H1 (cell line): ENCODE measurements around the gene LOXL4. TPM values are rescaled to one million over a fixed set of nuclear protein-coding genes. Genes with fewer than 3 reads are reported as not detected.

ENCODE experiments used
- CTCF ChIA-PET: fragments of 300-600 bp; sonication (Branson Sonifier 250); formaldehyde crosslinking; loops from one replicate; lab custom pipeline; 2021; ENCODE audit not compliant: partially characterized antibody; lab: Charles Lee
- POLR2A ChIA-PET: fragments of 300-600 bp; sonication (Branson Sonifier 250); formaldehyde crosslinking; loops from one replicate; lab custom pipeline; 2021; ENCODE audit warnings: inconsistent platforms; ENCODE audit not compliant: partially characterized antibody; lab: Charles Lee
- DNase-seq, 2 experiments: peaks; one replicate each; pipeline versions ENCODE4 v3.0.0 to v3.0.0-alpha.2; 2010 to 2022; ENCODE audit warnings: low spot score in 2 of 2, low read depth in 1 of 2, mixed read lengths in 1 of 2
- FAIRE-seq: peaks from 2 replicates; lab custom pipeline; 2011; peaks lifted over from hg19 to GRCh38; lab: Jason Lieb, UNC
- H2AFZ ChIP-seq: 2 replicates; pipeline ENCODE4 v1.8.1; 2012; ENCODE audit warnings: low read length, inconsistent platforms
- H2AK5ac ChIP-seq: 2 replicates; pipeline ENCODE4 v1.6.1; 2013; ENCODE audit warnings: low read depth, low read length
- H2BK120ac ChIP-seq: replicated peaks from 2 replicates; pipeline ENCODE3; 2013; ENCODE audit warnings: low read depth, low read length, inconsistent platforms
- H2BK12ac ChIP-seq: 2 replicates; pipeline ENCODE4 v1.6.1; 2013; ENCODE audit warnings: low read depth, low read length
- H2BK15ac ChIP-seq: 2 replicates; pipeline ENCODE4 v1.6.1; 2013; ENCODE audit warnings: low read length
- H2BK20ac ChIP-seq: 2 replicates; pipeline ENCODE4 v1.6.1; 2013; ENCODE audit warnings: low read length
- H2BK5ac ChIP-seq: 2 replicates; pipeline ENCODE4 v1.6.1; 2013; ENCODE audit warnings: low read depth, low read length
- H3K14ac ChIP-seq: 2 replicates; pipeline ENCODE4 v1.6.1; 2013; ENCODE audit warnings: inconsistent platforms; ENCODE audit not compliant: insufficient read length
- H3K18ac ChIP-seq: 2 replicates; pipeline ENCODE4 v1.6.1; 2013; ENCODE audit warnings: low read length; ENCODE audit errors: extremely low read depth
- H3K23ac ChIP-seq: 2 replicates; pipeline ENCODE4 v1.6.1; 2013; ENCODE audit warnings: inconsistent platforms; ENCODE audit not compliant: insufficient read length
- H3K23me2 ChIP-seq: 2 replicates; pipeline ENCODE4 v1.6.1; 2013; ENCODE audit warnings: low read depth, low read length
- H3K27ac ChIP-seq: 2 replicates; pipeline ENCODE4 v1.6.1; 2011; ENCODE audit warnings: low read depth, low read length, inconsistent platforms
- H3K27me3 ChIP-seq, 4 experiments: replicated peaks in 1 of 4; 1 replicate in 1 of 4; 2 replicates in 3 of 4; pipeline versions ENCODE4 v1.6.1 to v1.8.1; 2011 to 2013; ENCODE audit warnings: low read length in 3 of 4, mild to moderate bottlenecking in 3 of 4, inconsistent platforms in 2 of 4, mixed read lengths in 2 of 4, moderate library complexity in 1 of 4; ENCODE audit not compliant: control insufficient read depth in 3 of 4, insufficient read depth in 3 of 4; ENCODE audit errors: extremely low read depth in 1 of 4
- H3K36me3 ChIP-seq, 4 experiments: 2 replicates each; pipeline versions ENCODE4 v1.6.1 to v1.8.1; 2011 to 2013; ENCODE audit warnings: mild to moderate bottlenecking in 4 of 4, low read length in 3 of 4, moderate library complexity in 2 of 4, control low read depth in 1 of 4, inconsistent platforms in 1 of 4; ENCODE audit not compliant: insufficient read depth in 4 of 4, control insufficient read depth in 2 of 4
- H3K4ac ChIP-seq: replicated peaks from 2 replicates; pipeline ENCODE3; 2013; ENCODE audit warnings: low read length, low read depth, mixed read lengths, inconsistent platforms; ENCODE audit not compliant: insufficient read length
- H3K4me1 ChIP-seq, 4 experiments: replicated peaks in 1 of 4; 1 replicate in 1 of 4; 2 replicates in 3 of 4; pipeline versions ENCODE4 v1.6.1 to v1.8.1; 2011 to 2013; ENCODE audit warnings: low read length in 3 of 4, inconsistent platforms in 2 of 4, mixed read lengths in 1 of 4; ENCODE audit not compliant: insufficient read depth in 4 of 4, control insufficient read depth in 3 of 4
- H3K4me2 ChIP-seq, 2 experiments: 2 replicates each; pipeline versions ENCODE4 v1.6.1 to v1.8.1; 2011 to 2013; ENCODE audit warnings: low read depth in 2 of 2, low read length in 2 of 2, control low read depth in 1 of 2, inconsistent platforms in 1 of 2, mild to moderate bottlenecking in 1 of 2; ENCODE audit not compliant: insufficient read depth in 1 of 2
- H3K4me3 ChIP-seq, 4 experiments: fragments of 200-600, 300-600 bp in 1 of 4; sonication (generic), shearing (Covaris generic), sonication (Bioruptor Twin) in 1 of 4; 2 replicates each; pipeline versions ENCODE4 v1.5.1 to v1.8.1; 2011 to 2016; ENCODE audit warnings: low read length in 4 of 4, low read depth in 3 of 4, control low read depth in 2 of 4, inconsistent platforms in 2 of 4, mild to moderate bottlenecking in 2 of 4, mixed read lengths in 1 of 4, moderate library complexity in 1 of 4; ENCODE audit not compliant: insufficient read depth in 2 of 4; ENCODE audit errors: extremely low read depth in 1 of 4
- H3K56ac ChIP-seq: replicated peaks from 2 replicates; pipeline ENCODE3; 2013; ENCODE audit warnings: low read depth, mild to moderate bottlenecking, mixed read lengths, low read length, inconsistent platforms; ENCODE audit not compliant: insufficient read length
- H3K79me1 ChIP-seq: 2 replicates; pipeline ENCODE4 v1.6.1; 2013; ENCODE audit warnings: low read depth, low read length, control low read depth
- H3K79me2 ChIP-seq, 2 experiments: 2 replicates each; pipeline versions ENCODE4 v1.6.1 to v1.8.1; 2012 to 2013; ENCODE audit warnings: low read length in 2 of 2, mild to moderate bottlenecking in 2 of 2, inconsistent platforms in 1 of 2; ENCODE audit not compliant: insufficient read depth in 2 of 2, control insufficient read depth in 1 of 2
- H3K9ac ChIP-seq, 4 experiments: replicated peaks in 1 of 4; 1 replicate in 1 of 4; 2 replicates in 3 of 4; pipeline versions ENCODE4 v1.6.1 to v1.8.1; 2011 to 2013; ENCODE audit warnings: low read depth in 3 of 4, low read length in 3 of 4, control low read depth in 2 of 4, mild to moderate bottlenecking in 2 of 4, moderate library complexity in 2 of 4, inconsistent platforms in 1 of 4; ENCODE audit errors: extremely low read depth in 1 of 4
- H3K9me3 ChIP-seq, 2 experiments: 2 replicates each; pipeline versions ENCODE4 v1.6.1 to v1.8.1; 2012 to 2013; ENCODE audit warnings: mild to moderate bottlenecking in 2 of 2, moderate library complexity in 2 of 2, control low read depth in 1 of 2, inconsistent platforms in 1 of 2, low read depth in 1 of 2, low read length in 1 of 2, mixed read lengths in 1 of 2; ENCODE audit not compliant: insufficient read depth in 2 of 2
- H4K20me1 ChIP-seq, 2 experiments: replicated peaks in 1 of 2; 2 replicates each; pipeline versions ENCODE3 to v1.8.1; 2011 to 2013; ENCODE audit warnings: inconsistent platforms in 2 of 2, low read length in 2 of 2, mild to moderate bottlenecking in 1 of 2; ENCODE audit not compliant: insufficient read depth in 2 of 2, control insufficient read depth in 1 of 2
- H4K5ac ChIP-seq: 2 replicates; pipeline ENCODE4 v1.6.1; 2013; ENCODE audit warnings: low read length, low read depth, mixed read lengths, inconsistent platforms; ENCODE audit not compliant: insufficient read length
- H4K8ac ChIP-seq: 2 replicates; pipeline ENCODE4 v1.8.0; 2013; ENCODE audit warnings: mild to moderate bottlenecking, moderate library complexity, low read length, inconsistent platforms; ENCODE audit not compliant: insufficient read depth; ENCODE audit errors: extremely low read depth
- H4K91ac ChIP-seq: replicated peaks from 2 replicates; pipeline ENCODE3; 2013; ENCODE audit warnings: low read length, mixed read lengths, inconsistent platforms; ENCODE audit not compliant: insufficient read length
- FOSL1 ChIP-seq: IDR thresholded peaks from 2 replicates; pipeline ENCODE4 v1.6.1; 2011; ENCODE audit warnings: mild to moderate bottlenecking, low read depth, low read length, moderate library complexity; ENCODE audit not compliant: insufficient read depth
- HDAC2 ChIP-seq, 2 experiments: fragments of 300-600 bp in 1 of 2; sonication (generic) in 1 of 2; IDR thresholded peaks; 2 replicates each; pipeline ENCODE4 v1.6.1; 2011 to 2012; ENCODE audit warnings: low read depth in 2 of 2, low read length in 2 of 2, mild to moderate bottlenecking in 2 of 2, moderate library complexity in 2 of 2, borderline replicate concordance in 1 of 2, inconsistent platforms in 1 of 2
- NANOG ChIP-seq: IDR thresholded peaks from 2 replicates; pipeline ENCODE4 v1.6.1; 2011; ENCODE audit warnings: low read length, low read depth, mild to moderate bottlenecking, inconsistent platforms; ENCODE audit not compliant: insufficient read depth, poor library complexity, severe bottlenecking
- SRF ChIP-seq: IDR thresholded peaks from 2 replicates; pipeline ENCODE4 v1.6.1; 2011; ENCODE audit warnings: mild to moderate bottlenecking, low read depth, low read length, moderate library complexity
- WGBS, 2 experiments: shearing (Covaris generic) in 1 of 2; methylation state at CpG; one replicate each; pipeline versions ENCODE4 v1.1.6 to v1.1.7; 2013 to 2015; ENCODE audit warnings: low lambda C conversion rate in 2 of 2, mixed read lengths in 2 of 2, inconsistent platforms in 1 of 2, low coverage in 1 of 2, missing lambda C conversion rate in 1 of 2; ENCODE audit not compliant: insufficient replicate concordance in 2 of 2, insufficient coverage in 1 of 2, insufficient read length in 1 of 2; ENCODE audit errors: extremely low coverage in 1 of 2, missing lambda C conversion rate in 1 of 2; 5-methylcytosine and 5-hydroxymethylcytosine counted together
- polyA plus RNA-seq, 7 experiments: library from polyadenylated mRNA; depleted of rRNA in 3 of 7; stranded (reverse) in 5 of 7; unstranded in 2 of 7; fragments of >200 nt in 5 of 7; fragments of 200-250 nt in 2 of 7; gene quantifications; 1 replicate in 5 of 7; 2 replicates in 1 of 7; 4 replicates in 1 of 7; pipeline versions ENCODE4 v1.2.1 to v1.2.3, GENCODE V29; 2011 to 2013; ENCODE audit warnings: missing spikeins in 2 of 7, mixed read lengths in 2 of 7
- total RNA-seq: library from RNA; stranded (reverse); fragmentation: NEBNext Ultra II Directional; extraction: Animal tissue kit (Norgen Biotek cat#: 25700); gene quantifications from 2 replicates; pipeline ENCODE4 v1.2.1, GENCODE V29; 2021
- TF ChIP-seq, protein P1 (sequence below): IDR thresholded peaks from 2 replicates; pipeline ENCODE4 v1.6.1; 2012; ENCODE audit warnings: low read length, inconsistent platforms

The LOXL4 gene
- total and polyA plus RNA-seq, 2 of the 8 experiments (the other 6 are each of a cell fraction or from before 2014, with no cell fraction given): 0.13 to 0.27 TPM

GRCh38 chr10:98266647-98267046, 1.3 kb downstream of the LOXL4 start:
- H3K4me1 ChIP-seq: peaks cover 0 to 13% (median 7%) of the 10 kb centered on the region in 4 experiments; a peak in 6 of 7 replicates
- H4K5ac ChIP-seq: no peak overlapping the region
- DNase-seq (no peak), FAIRE-seq (no peak)
- ChIA-PET POLR2A (no interaction called here), CTCF (interaction anchor here (0.9 to 8.3 kb wide), 6 partner anchors 17 to 46 kb away, joined by 3 to 117 read pairs (median 5); no protein-coding TSS in a partner anchor)
- H2BK20ac ChIP-seq: no peak overlapping the region
- H2BK5ac ChIP-seq: no peak overlapping the region
- no peak overlapping the region for H2BK120ac ChIP-seq
- H3K14ac ChIP-seq: no peak overlapping the region
- H3K79me1 ChIP-seq: no peaks in the 10 kb centered on the region
- no peaks in the 10 kb centered on the region for H3K9me3 ChIP-seq
- H2AFZ ChIP-seq: no peak overlapping the region
- peaks cover 0 to 12% (median 5%) of the 10 kb centered on the region in 4 experiments; a peak in 4 of 7 replicates for H3K27me3 ChIP-seq
- H3K23me2 ChIP-seq: peaks cover 2% of the 10 kb centered on the region; the same call in 1 of the 2 replicates
- H4K8ac ChIP-seq: no peak overlapping the region
- H2BK15ac ChIP-seq: no peak overlapping the region; the same call in 1 of the 2 replicates
- no peak overlapping the region for H3K23ac ChIP-seq
- no peak overlapping the region for H3K4me3 ChIP-seq
- H4K20me1 ChIP-seq: no peaks in the 10 kb centered on the region
- H3K36me3 ChIP-seq: no peaks in the 10 kb centered on the region
- WGBS, 2 experiments: 71% methylated on average over 5 of the region's 5 CpGs; no CpG with 5 or more reads in 1 of the 2 experiments
- H3K4ac ChIP-seq: no peak overlapping the region
- H3K9ac ChIP-seq: no peak overlapping the region
- no peaks in the 10 kb centered on the region for H3K79me2 ChIP-seq
- H2BK12ac ChIP-seq: no peak overlapping the region
- H3K56ac ChIP-seq: no peak overlapping the region
- H4K91ac ChIP-seq: no peak overlapping the region
- no peak overlapping the region for H2AK5ac ChIP-seq
- H3K27ac ChIP-seq: no peak overlapping the region
- H3K4me2 ChIP-seq: no peak overlapping the region
- 0 out of 2 replicates have a peak overlapping the region, but pooled peaks have one; percentile 14 for H3K18ac ChIP-seq
- TF ChIP-seq, protein P1, sequence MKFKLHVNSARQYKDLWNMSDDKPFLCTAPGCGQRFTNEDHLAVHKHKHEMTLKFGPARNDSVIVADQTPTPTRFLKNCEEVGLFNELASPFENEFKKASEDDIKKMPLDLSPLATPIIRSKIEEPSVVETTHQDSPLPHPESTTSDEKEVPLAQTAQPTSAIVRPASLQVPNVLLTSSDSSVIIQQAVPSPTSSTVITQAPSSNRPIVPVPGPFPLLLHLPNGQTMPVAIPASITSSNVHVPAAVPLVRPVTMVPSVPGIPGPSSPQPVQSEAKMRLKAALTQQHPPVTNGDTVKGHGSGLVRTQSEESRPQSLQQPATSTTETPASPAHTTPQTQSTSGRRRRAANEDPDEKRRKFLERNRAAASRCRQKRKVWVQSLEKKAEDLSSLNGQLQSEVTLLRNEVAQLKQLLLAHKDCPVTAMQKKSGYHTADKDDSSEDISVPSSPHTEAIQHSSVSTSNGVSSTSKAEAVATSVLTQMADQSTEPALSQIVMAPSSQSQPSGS: no peak
- TF ChIP-seq SRF (no peak), HDAC2 (IDR thresholded peaks at IDR 0.05; ENCODE audit: borderline replicate concordance in 1 of 2, low read depth in 2 of 2, low read length in 2 of 2) (no peak), FOSL1 (no peak), NANOG (no peak)
